Keratinocyte (primary cell): Measurements from ENCODE around the gene CACNA1B. TPM values are rescaled to one million over a fixed set of nuclear protein-coding genes. Genes with fewer than 3 reads are reported as not detected.

Experiments used
- DNase-seq: peaks from one replicate; pipeline ENCODE4 v3.0.0-alpha.2; 2011; ENCODE audit warnings: low read depth, missing footprints, low spot score
- FAIRE-seq: peaks from 2 replicates; lab custom pipeline; 2011; peaks lifted over from hg19 to GRCh38; lab: Jason Lieb, UNC
- H2AFZ ChIP-seq: 2 replicates; pipeline ENCODE4 v1.6.0; 2012; ENCODE audit warnings: low read length, control low read depth, inconsistent platforms; ENCODE audit not compliant: control insufficient read depth
- H3K27ac ChIP-seq: 2 replicates; pipeline ENCODE4 v1.5.1; 2011; ENCODE audit warnings: low read length; ENCODE audit not compliant: control insufficient read depth, insufficient read depth
- H3K27me3 ChIP-seq: 3 replicates; pipeline ENCODE4 v1.6.0; 2011; ENCODE audit warnings: low read length; ENCODE audit not compliant: control insufficient read depth, insufficient read depth; ENCODE audit errors: extremely low read depth
- H3K36me3 ChIP-seq, 2 experiments: 2 replicates in 1 of 2; 3 replicates in 1 of 2; pipeline ENCODE4 v1.5.1; 2011; ENCODE audit warnings: low read length in 2 of 2, mild to moderate bottlenecking in 1 of 2; ENCODE audit not compliant: control insufficient read depth in 2 of 2, insufficient read depth in 2 of 2; ENCODE audit errors: extremely low read depth in 1 of 2
- H3K4me1 ChIP-seq: 3 replicates; pipeline ENCODE4 v1.5.1; 2011; ENCODE audit warnings: low read length; ENCODE audit not compliant: control insufficient read depth, insufficient read depth; ENCODE audit errors: extremely low read depth
- H3K4me2 ChIP-seq: 3 replicates; pipeline ENCODE4 v1.6.0; 2011; ENCODE audit warnings: low read depth, low read length; ENCODE audit not compliant: control insufficient read depth, insufficient read depth; ENCODE audit errors: extremely low read depth
- H3K4me3 ChIP-seq, 3 experiments: fragments of 200-600 bp in 1 of 3; sonication (generic) in 1 of 3; 2 replicates in 2 of 3; 3 replicates in 1 of 3; pipeline ENCODE4 v1.5.1; 2011 to 2016; ENCODE audit warnings: low read length in 3 of 3, mild to moderate bottlenecking in 3 of 3, control low read depth in 2 of 3, inconsistent platforms in 1 of 3, low read depth in 1 of 3, mixed read lengths in 1 of 3, mixed run types in 1 of 3, moderate library complexity in 1 of 3; ENCODE audit not compliant: control insufficient read depth in 2 of 3, insufficient read depth in 2 of 3; ENCODE audit errors: extremely low read depth in 1 of 3
- H3K79me2 ChIP-seq: 2 replicates; pipeline ENCODE4 v1.6.0; 2012; ENCODE audit warnings: low read length; ENCODE audit not compliant: control insufficient read depth, insufficient read depth
- H3K9ac ChIP-seq: 3 replicates; pipeline ENCODE4 v1.6.0; 2011; ENCODE audit warnings: low read length; ENCODE audit not compliant: control insufficient read depth, insufficient read depth; ENCODE audit errors: extremely low read depth
- H3K9me1 ChIP-seq: 3 replicates; pipeline ENCODE4 v1.6.0; 2011; ENCODE audit warnings: low read length; ENCODE audit not compliant: control insufficient read depth, insufficient read depth; ENCODE audit errors: extremely low read depth
- H3K9me3 ChIP-seq: 2 replicates; pipeline ENCODE4 v1.5.1; 2012; ENCODE audit warnings: low read depth, low read length; ENCODE audit not compliant: control insufficient read depth
- H4K20me1 ChIP-seq: 3 replicates; pipeline ENCODE4 v1.6.0; 2011; ENCODE audit warnings: low read length; ENCODE audit not compliant: control insufficient read depth, insufficient read depth; ENCODE audit errors: extremely low read depth
- EZH2 ChIP-seq: IDR thresholded peaks from one replicate; pipeline ENCODE4 v1.6.1; 2012; ENCODE audit warnings: inconsistent platforms, mild to moderate bottlenecking, low read length, moderate library complexity
- dilution Hi-C: fragments of 300-500 bp; cut with MboI; formaldehyde crosslinking; loops from one replicate; pipeline ENCODE4 v1.7.0; 2020; ENCODE audit warnings: low sequenced_read_pairs; ENCODE audit not compliant: extremely low pct_ligation_motif_present
- polyA plus RNA-seq, 5 experiments: library from polyadenylated mRNA; depleted of rRNA in 3 of 5; stranded (reverse) in 3 of 5; stranded (forward) in 1 of 5; unstranded in 1 of 5; fragments of >200 nt; gene quantifications; 1 replicate in 1 of 5; 2 replicates in 3 of 5; 3 replicates in 1 of 5; pipeline versions ENCODE4 v1.2.1 to v1.2.3, GENCODE V29; 2011 to 2012; ENCODE audit warnings: missing spikeins in 2 of 5, low read depth in 1 of 5, low replicate concordance in 1 of 5
- TF ChIP-seq, protein P1 (sequence below), 3 experiments: IDR thresholded peaks in 1 of 3; conservative IDR thresholded peaks in 1 of 3; optimal IDR thresholded peaks in 1 of 3; 2 replicates in 2 of 3; 3 replicates in 1 of 3; pipeline versions ENCODE3 to v1.5.1; 2011; ENCODE audit warnings: low read length in 3 of 3, mild to moderate bottlenecking in 3 of 3, moderate library complexity in 2 of 3, control low read depth in 1 of 3, inconsistent platforms in 1 of 3; ENCODE audit not compliant: insufficient read depth in 2 of 3; ENCODE audit errors: extremely low read depth in 1 of 3

The CACNA1B gene
- polyA plus RNA-seq, 1 donor (not counting 4 experiments of a cell fraction or from before 2014, with no cell fraction given), result 0.01 TPM

DNA sequence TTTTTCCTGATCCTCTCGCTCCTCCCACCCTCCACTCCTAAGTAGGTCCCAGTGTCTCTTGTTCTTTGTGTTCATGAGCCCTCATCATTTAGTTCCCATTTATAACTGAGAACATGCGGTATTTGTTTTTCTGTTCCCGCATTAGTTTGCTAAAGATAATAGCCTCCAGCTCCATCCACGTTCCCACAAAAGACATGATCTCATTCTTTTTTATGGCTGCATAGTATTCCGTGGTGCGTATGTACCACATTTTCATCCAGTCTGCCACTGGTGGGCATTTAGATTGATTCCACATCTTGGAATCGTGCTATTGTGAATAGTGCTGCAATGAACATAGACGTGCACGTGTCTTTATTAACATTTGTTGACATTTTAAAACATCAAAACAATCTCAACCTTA, 34.2 kb upstream of the CACNA1B start:
- Histone ChIP-seq H3K9me1 (no peaks in the 10 kb centered on the region), H4K20me1 (no peaks in the 10 kb centered on the region), H3K79me2 (no peaks in the 10 kb centered on the region), H3K27me3 (no peaks in the 10 kb centered on the region), H3K36me3 (no peaks in the 10 kb centered on the region), H3K9ac (no peak overlapping the region), H3K4me1 (no peaks in the 10 kb centered on the region), H2AFZ (no peak overlapping the region), H3K4me2 (no peak overlapping the region), H3K4me3 (no peak overlapping the region), H3K9me3 (no peaks in the 10 kb centered on the region), H3K27ac (no peak overlapping the region)
- dilution Hi-C loops, result no loop called here
- no peak for TF ChIP-seq EZH2
- TF ChIP-seq, protein P1, sequence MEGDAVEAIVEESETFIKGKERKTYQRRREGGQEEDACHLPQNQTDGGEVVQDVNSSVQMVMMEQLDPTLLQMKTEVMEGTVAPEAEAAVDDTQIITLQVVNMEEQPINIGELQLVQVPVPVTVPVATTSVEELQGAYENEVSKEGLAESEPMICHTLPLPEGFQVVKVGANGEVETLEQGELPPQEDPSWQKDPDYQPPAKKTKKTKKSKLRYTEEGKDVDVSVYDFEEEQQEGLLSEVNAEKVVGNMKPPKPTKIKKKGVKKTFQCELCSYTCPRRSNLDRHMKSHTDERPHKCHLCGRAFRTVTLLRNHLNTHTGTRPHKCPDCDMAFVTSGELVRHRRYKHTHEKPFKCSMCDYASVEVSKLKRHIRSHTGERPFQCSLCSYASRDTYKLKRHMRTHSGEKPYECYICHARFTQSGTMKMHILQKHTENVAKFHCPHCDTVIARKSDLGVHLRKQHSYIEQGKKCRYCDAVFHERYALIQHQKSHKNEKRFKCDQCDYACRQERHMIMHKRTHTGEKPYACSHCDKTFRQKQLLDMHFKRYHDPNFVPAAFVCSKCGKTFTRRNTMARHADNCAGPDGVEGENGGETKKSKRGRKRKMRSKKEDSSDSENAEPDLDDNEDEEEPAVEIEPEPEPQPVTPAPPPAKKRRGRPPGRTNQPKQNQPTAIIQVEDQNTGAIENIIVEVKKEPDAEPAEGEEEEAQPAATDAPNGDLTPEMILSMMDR (optimal IDR thresholded peaks at IDR 0.05 in 1 of 3, IDR thresholded peaks at IDR 0.05 in 1 of 3, conservative IDR thresholded peaks at IDR 0.05 in 1 of 3; ENCODE audit: extremely low read depth in 1 of 3, insufficient read depth in 2 of 3, low read length in 3 of 3), result no peak
- FAIRE-seq, result no peak
- DNase-seq, result no peak

DNA sequence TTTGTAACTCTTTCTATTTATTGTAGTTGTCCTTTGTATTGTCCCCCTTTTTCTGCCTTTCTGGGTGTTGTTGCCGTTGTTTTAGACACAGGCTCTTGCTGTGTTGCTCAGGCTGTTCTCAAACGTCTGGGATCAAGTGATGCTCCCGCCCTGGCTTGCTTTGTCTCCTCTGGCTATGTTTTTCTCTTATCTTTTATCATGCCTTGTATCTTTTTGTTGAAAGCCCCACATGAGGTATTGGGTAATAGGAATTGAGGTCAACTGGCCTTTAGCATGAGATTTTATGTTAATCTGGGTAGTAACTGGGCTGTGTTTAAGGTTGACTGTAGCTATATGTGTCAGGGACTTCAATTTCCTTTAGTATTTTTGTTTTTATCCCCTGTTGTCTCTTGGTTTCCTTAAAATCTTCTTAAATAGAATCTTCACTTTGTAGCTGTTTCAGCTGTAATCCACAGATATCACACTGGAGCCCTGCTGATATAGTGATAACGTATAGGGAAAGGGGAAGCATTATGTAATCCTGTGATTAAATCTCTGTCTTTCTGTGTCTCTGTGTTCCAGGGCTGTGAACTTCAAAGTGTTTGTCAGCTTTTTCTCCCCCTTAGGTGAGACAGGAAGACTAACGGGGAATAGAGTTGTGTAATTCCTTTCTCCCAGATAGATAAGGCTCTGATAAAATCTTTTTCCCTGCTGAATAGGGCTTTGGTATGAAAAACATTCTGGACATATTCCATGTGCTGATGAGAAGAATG, 25.9 kb upstream of the CACNA1B start:
- no peak overlapping the region for H2AFZ ChIP-seq
- no peak overlapping the region for H3K27ac ChIP-seq
- DNase-seq, result no peak
- H3K9me1 ChIP-seq, result no peaks in the 10 kb centered on the region
- no peaks in the 10 kb centered on the region for H4K20me1 ChIP-seq
- no peak overlapping the region for H3K4me3 ChIP-seq
- H3K9me3 ChIP-seq, result no peaks in the 10 kb centered on the region
- no peak overlapping the region for H3K4me2 ChIP-seq
- no peak for FAIRE-seq
- H3K9ac ChIP-seq, result no peak overlapping the region
- H3K27me3 ChIP-seq, result no peaks in the 10 kb centered on the region
- dilution Hi-C loops, result no loop called here
- H3K79me2 ChIP-seq, result no peaks in the 10 kb centered on the region
- TF ChIP-seq, protein P1 (optimal IDR thresholded peaks at IDR 0.05 in 1 of 3, IDR thresholded peaks at IDR 0.05 in 1 of 3, conservative IDR thresholded peaks at IDR 0.05 in 1 of 3; ENCODE audit: extremely low read depth in 1 of 3, insufficient read depth in 2 of 3, low read length in 3 of 3), result no peak
- H3K36me3 ChIP-seq, result no peaks in the 10 kb centered on the region
- no peaks in the 10 kb centered on the region for H3K4me1 ChIP-seq
